Memory B cell (primary cell): ENCODE measurements around the gene CERS6.

Experiments used
- ATAC-seq: fragments of 150-1000 bp; cut with Tn5 transposase; 2 replicates; pipeline ENCODE4 v1.10.0; 2021; ENCODE audit warnings: low read depth, mild to moderate bottlenecking, moderate library complexity
- DNase-seq, 2 donors: peaks; one replicate each; pipeline ENCODE4 v3.0.0; 2022; ENCODE audit warnings: low spot score in 2 of 2
- H3K27ac Mint-ChIP-seq: one replicate; pipeline ENCODE4 v1.8.0; 2022; ENCODE audit warnings: mild to moderate bottlenecking, moderate library complexity, mixed read lengths
- H3K27me3 Mint-ChIP-seq: one replicate; pipeline ENCODE4 v1.8.0; 2022; ENCODE audit warnings: mixed read lengths
- H3K36me3 Mint-ChIP-seq: one replicate; pipeline ENCODE4 v1.8.0; 2022; ENCODE audit warnings: mild to moderate bottlenecking, mixed read lengths
- H3K4me1 Mint-ChIP-seq: one replicate; pipeline ENCODE4 v1.8.0; 2022; ENCODE audit warnings: mixed read lengths
- H3K4me3 Mint-ChIP-seq: one replicate; pipeline ENCODE4 v1.8.0; 2022; ENCODE audit warnings: mild to moderate bottlenecking, moderate library complexity, mixed read lengths
- H3K9me3 Mint-ChIP-seq: one replicate; pipeline ENCODE4 v1.8.0; 2022; ENCODE audit warnings: mixed read lengths

Gene CERS6

GRCh38 chr2:168560817-168561499 is 104.9 kb downstream of the CERS6 start:
- no peaks in the 10 kb centered on the region for H3K9me3 Mint-ChIP-seq
- no peak for DNase-seq
- no peaks in the 10 kb centered on the region for H3K36me3 Mint-ChIP-seq
- no peak for ATAC-seq
- no peaks in the 10 kb centered on the region for H3K4me1 Mint-ChIP-seq
- no peaks in the 10 kb centered on the region for H3K27me3 Mint-ChIP-seq
- H3K4me3 Mint-ChIP-seq, result no peak overlapping the region
- H3K27ac Mint-ChIP-seq, result no peak overlapping the region

GRCh38 chr2:168561991-168562390 is 105.9 kb downstream of the CERS6 start:
- Mint-ChIP-seq H3K27me3 (no peaks in the 10 kb centered on the region), H3K4me3 (no peak overlapping the region), H3K36me3 (no peaks in the 10 kb centered on the region), H3K4me1 (no peaks in the 10 kb centered on the region), H3K27ac (no peak overlapping the region), H3K9me3 (no peaks in the 10 kb centered on the region)
- ATAC-seq (no peak), DNase-seq (no peak)

- no peak overlapping the region for H3K27ac Mint-ChIP-seq
- no peaks in the 10 kb centered on the region for H3K4me1 Mint-ChIP-seq
- no peak for DNase-seq
- H3K4me3 Mint-ChIP-seq, result no peak overlapping the region
- no peaks in the 10 kb centered on the region for H3K9me3 Mint-ChIP-seq
- ATAC-seq, result no peak
- no peaks in the 10 kb centered on the region for H3K36me3 Mint-ChIP-seq
- no peaks in the 10 kb centered on the region for H3K27me3 Mint-ChIP-seq
Observed at GRCh38 chr2:168562971-168563370, 106.9 kb downstream of the CERS6 start.

GRCh38 chr2:168564641-168565040 is 108.6 kb downstream of the CERS6 start:
- no peaks in the 10 kb centered on the region for H3K4me1 Mint-ChIP-seq
- ATAC-seq, result no peak
- H3K27ac Mint-ChIP-seq, result no peak overlapping the region
- no peak overlapping the region for H3K4me3 Mint-ChIP-seq
- no peaks in the 10 kb centered on the region for H3K9me3 Mint-ChIP-seq
- no peak for DNase-seq
- no peaks in the 10 kb centered on the region for H3K27me3 Mint-ChIP-seq
- H3K36me3 Mint-ChIP-seq, result no peaks in the 10 kb centered on the region

- H3K9me3 Mint-ChIP-seq, result no peaks in the 10 kb centered on the region
- no peak overlapping the region for H3K27ac Mint-ChIP-seq
- DNase-seq, result no peak
- no peaks in the 10 kb centered on the region for H3K4me1 Mint-ChIP-seq
- no peak overlapping the region for H3K4me3 Mint-ChIP-seq
- no peaks in the 10 kb centered on the region for H3K27me3 Mint-ChIP-seq
- no peak for ATAC-seq
- no peaks in the 10 kb centered on the region for H3K36me3 Mint-ChIP-seq
Observed at GRCh38 chr2:168565112-168565511, 109.0 kb downstream of the CERS6 start.

- Mint-ChIP-seq H3K27ac (no peak overlapping the region), H3K36me3 (no peaks in the 10 kb centered on the region), H3K4me3 (no peak overlapping the region), H3K27me3 (no peaks in the 10 kb centered on the region), H3K4me1 (no peaks in the 10 kb centered on the region), H3K9me3 (no peaks in the 10 kb centered on the region)
- DNase-seq (no peak), ATAC-seq (no peak)
Observed at GRCh38 chr2:168565512-168565911, 109.4 kb downstream of the CERS6 start.

- no peaks in the 10 kb centered on the region for H3K27me3 Mint-ChIP-seq
- DNase-seq (no peak), ATAC-seq (no peak)
- no peaks in the 10 kb centered on the region for H3K4me1 Mint-ChIP-seq
- H3K4me3 Mint-ChIP-seq, result no peak overlapping the region
- no peaks in the 10 kb centered on the region for H3K36me3 Mint-ChIP-seq
- no peaks in the 10 kb centered on the region for H3K9me3 Mint-ChIP-seq
- no peak overlapping the region for H3K27ac Mint-ChIP-seq
Observed at GRCh38 chr2:168566974-168567665, 111.0 kb downstream of the CERS6 start.

- DNase-seq (no peak), ATAC-seq (no peak)
- no peaks in the 10 kb centered on the region for H3K9me3 Mint-ChIP-seq
- H3K4me1 Mint-ChIP-seq, result no peaks in the 10 kb centered on the region
- H3K27ac Mint-ChIP-seq, result no peak overlapping the region
- H3K36me3 Mint-ChIP-seq, result no peaks in the 10 kb centered on the region
- H3K27me3 Mint-ChIP-seq, result no peaks in the 10 kb centered on the region
- no peak overlapping the region for H3K4me3 Mint-ChIP-seq
Observed at GRCh38 chr2:168567836-168568235, 111.8 kb downstream of the CERS6 start.

GRCh38 chr2:168568476-168569267 is 112.6 kb downstream of the CERS6 start:
- no peak overlapping the region for H3K4me3 Mint-ChIP-seq
- DNase-seq (no peak), ATAC-seq (no peak)
- no peak overlapping the region for H3K27ac Mint-ChIP-seq
- no peaks in the 10 kb centered on the region for H3K9me3 Mint-ChIP-seq
- H3K36me3 Mint-ChIP-seq, result no peaks in the 10 kb centered on the region
- no peaks in the 10 kb centered on the region for H3K4me1 Mint-ChIP-seq
- no peaks in the 10 kb centered on the region for H3K27me3 Mint-ChIP-seq

- DNase-seq (no peak), ATAC-seq (no peak)
- Mint-ChIP-seq H3K36me3 (no peaks in the 10 kb centered on the region), H3K4me1 (no peaks in the 10 kb centered on the region), H3K27me3 (no peaks in the 10 kb centered on the region), H3K27ac (no peak overlapping the region), H3K4me3 (no peak overlapping the region), H3K9me3 (no peaks in the 10 kb centered on the region)
Observed at GRCh38 chr2:168571061-168571460, 115.0 kb downstream of the CERS6 start.

- Mint-ChIP-seq H3K36me3 (no peaks in the 10 kb centered on the region), H3K4me1 (no peaks in the 10 kb centered on the region), H3K27me3 (no peaks in the 10 kb centered on the region), H3K27ac (no peak overlapping the region), H3K4me3 (no peak overlapping the region), H3K9me3 (no peaks in the 10 kb centered on the region)
- DNase-seq, result no peak
- ATAC-seq, result no peak
Observed at GRCh38 chr2:168573128-168573903, 117.2 kb downstream of the CERS6 start.

- no peaks in the 10 kb centered on the region for H3K4me1 Mint-ChIP-seq
- no peaks in the 10 kb centered on the region for H3K36me3 Mint-ChIP-seq
- ATAC-seq, result no peak
- no peak overlapping the region for H3K4me3 Mint-ChIP-seq
- no peak for DNase-seq
- H3K27ac Mint-ChIP-seq, result no peak overlapping the region
- no peaks in the 10 kb centered on the region for H3K27me3 Mint-ChIP-seq
- peaks cover 2% of the 10 kb centered on the region for H3K9me3 Mint-ChIP-seq
Observed at GRCh38 chr2:168574856-168575630, 119.0 kb downstream of the CERS6 start.

- no peak for ATAC-seq
- H3K27me3 Mint-ChIP-seq, result no peaks in the 10 kb centered on the region
- H3K27ac Mint-ChIP-seq, result no peak overlapping the region
- no peaks in the 10 kb centered on the region for H3K4me1 Mint-ChIP-seq
- H3K4me3 Mint-ChIP-seq, result no peak overlapping the region
- DNase-seq, result no peak
- H3K36me3 Mint-ChIP-seq, result no peaks in the 10 kb centered on the region
- peaks cover 2% of the 10 kb centered on the region for H3K9me3 Mint-ChIP-seq
Observed at GRCh38 chr2:168577885-168578284, 121.8 kb downstream of the CERS6 start.
